DND-41 (cell line): Measurements from ENCODE around the gene BFSP1.

Source experiments
- ATAC-seq: fragments of 200-7000 bp; cut with Tn5 transposase; 3 replicates; pipeline ENCODE4 v1.9.1; 2021; ENCODE audit warnings: low read depth; ENCODE audit not compliant: insufficient read depth
- DNase-seq: peaks from one replicate; pipeline ENCODE4 v3.0.0-alpha.2; 2020
- H2AFZ ChIP-seq: 2 replicates; pipeline ENCODE4 v1.6.0; 2012; ENCODE audit warnings: low read depth, low read length
- H3K27ac ChIP-seq: 2 replicates; pipeline ENCODE4 v1.5.1; 2012; ENCODE audit warnings: low read length, inconsistent platforms
- H3K27me3 ChIP-seq: fragments of 200-600 bp; sonication (generic); 2 replicates; pipeline ENCODE4 v1.6.0; 2012; ENCODE audit warnings: low read length, mild to moderate bottlenecking, inconsistent platforms; ENCODE audit not compliant: insufficient read depth, poor library complexity
- H3K36me3 ChIP-seq: 2 replicates; pipeline ENCODE4 v1.5.1; 2012; ENCODE audit warnings: low read length, inconsistent platforms; ENCODE audit not compliant: insufficient read depth
- H3K4me1 ChIP-seq: 2 replicates; pipeline ENCODE4 v1.5.1; 2012; ENCODE audit warnings: mild to moderate bottlenecking, low read length; ENCODE audit not compliant: insufficient read depth
- H3K4me2 ChIP-seq: 2 replicates; pipeline ENCODE4 v1.6.0; 2012; ENCODE audit warnings: mild to moderate bottlenecking, moderate library complexity, low read length, inconsistent platforms; ENCODE audit not compliant: insufficient read depth
- H3K4me3 ChIP-seq, 2 experiments: fragments of 200-600 bp in 1 of 2; shearing (Covaris generic) in 1 of 2; 2 replicates each; pipeline ENCODE4 v1.5.1; 2012 to 2016; ENCODE audit warnings: inconsistent platforms in 2 of 2, low read length in 2 of 2, mild to moderate bottlenecking in 2 of 2, low read depth in 1 of 2, moderate library complexity in 1 of 2
- H3K79me2 ChIP-seq: 2 replicates; pipeline ENCODE4 v1.6.0; 2012; ENCODE audit warnings: low read length, inconsistent platforms; ENCODE audit not compliant: insufficient read depth
- H3K9ac ChIP-seq: 2 replicates; pipeline ENCODE4 v1.6.0; 2012; ENCODE audit warnings: low read depth, mild to moderate bottlenecking, inconsistent platforms, low read length, moderate library complexity
- H3K9me3 ChIP-seq: 2 replicates; pipeline ENCODE4 v1.5.1; 2012; ENCODE audit warnings: low read length, moderate library complexity, mild to moderate bottlenecking, inconsistent platforms; ENCODE audit not compliant: insufficient read depth, severe bottlenecking
- H4K20me1 ChIP-seq: 2 replicates; pipeline ENCODE4 v1.6.0; 2012; ENCODE audit warnings: low read length; ENCODE audit not compliant: insufficient read depth
- CTCF ChIP-seq: IDR thresholded peaks from 2 replicates; pipeline ENCODE4 v1.5.1; 2012; ENCODE audit warnings: borderline replicate concordance, low read length, moderate library complexity, mild to moderate bottlenecking; ENCODE audit not compliant: poor library complexity, severe bottlenecking; ENCODE audit errors: extremely low read depth
- EZH2 ChIP-seq: IDR thresholded peaks from 3 replicates; pipeline ENCODE4 v1.6.1; 2012; ENCODE audit warnings: borderline replicate concordance, low read depth, mild to moderate bottlenecking, moderate library complexity, low read length, inconsistent platforms; ENCODE audit not compliant: severe bottlenecking

The BFSP1 gene

GRCh38 chr20:17490501-17490900 lies 40.7 kb downstream of the BFSP1 start:
- DNase-seq = no peak
- H3K27me3 ChIP-seq = no peaks in the 10 kb centered on the region

GRCh38 chr20:17488916-17489600 lies 42.1 kb downstream of the BFSP1 start:
- H3K27ac ChIP-seq = no peak overlapping the region
- no peaks in the 10 kb centered on the region for H3K36me3 ChIP-seq
- H3K9me3 ChIP-seq = no peaks in the 10 kb centered on the region
- no peaks in the 10 kb centered on the region for H3K79me2 ChIP-seq
- DNase-seq (no peak), ATAC-seq (no peak)
- H3K4me1 ChIP-seq = no peaks in the 10 kb centered on the region
- TF ChIP-seq CTCF (no peak), EZH2 (no peak)
- no peaks in the 10 kb centered on the region for H4K20me1 ChIP-seq
- no peak overlapping the region for H3K4me2 ChIP-seq
- peaks cover 3% of the 10 kb centered on the region for H3K27me3 ChIP-seq
- no peak overlapping the region for H3K4me3 ChIP-seq
- no peak overlapping the region for H3K9ac ChIP-seq
- H2AFZ ChIP-seq = no peak overlapping the region

More at GRCh38 chr20:17490501-17490900, 40.7 kb downstream of the BFSP1 start:
- H3K9ac ChIP-seq = no peak overlapping the region
- no peak overlapping the region for H3K4me3 ChIP-seq
- no peak for TF ChIP-seq EZH2
- no peak for TF ChIP-seq CTCF
- H3K36me3 ChIP-seq = no peaks in the 10 kb centered on the region
- H3K4me1 ChIP-seq = no peaks in the 10 kb centered on the region
- H3K27ac ChIP-seq = no peak overlapping the region
- no peak overlapping the region for H3K4me2 ChIP-seq
- H2AFZ ChIP-seq = no peak overlapping the region
- no peaks in the 10 kb centered on the region for H3K9me3 ChIP-seq
- no peak for ATAC-seq
- H4K20me1 ChIP-seq = 0 out of 2 replicates have a peak, but pooled peaks cover 2% of the 10 kb centered on the region
- H3K79me2 ChIP-seq = no peaks in the 10 kb centered on the region

- Histone ChIP-seq H3K27me3 (peaks cover 3% of the 10 kb centered on the region), H3K9me3 (no peaks in the 10 kb centered on the region), H3K27ac (no peak overlapping the region), H2AFZ (no peak overlapping the region), H3K4me2 (no peak overlapping the region), H3K9ac (no peak overlapping the region), H3K79me2 (no peaks in the 10 kb centered on the region), H3K36me3 (no peaks in the 10 kb centered on the region), H3K4me3 (no peak overlapping the region), H4K20me1 (no peaks in the 10 kb centered on the region), H3K4me1 (no peaks in the 10 kb centered on the region)
- ATAC-seq = no peak
- no peak for DNase-seq
- TF ChIP-seq EZH2 = no peak
- no peak for TF ChIP-seq CTCF
These were observed 46.2 kb downstream of the BFSP1 start for GRCh38 chr20:17485017-17485416.
